Fibroblast of villous mesenchyme (primary cell): ENCODE results near the gene RGL4. TPM values are rescaled to one million over a fixed set of nuclear protein-coding genes. Genes with fewer than 3 reads are reported as not detected.
"Not testable (repeated sequence)": the region's sequence is repeated elsewhere in the genome, so short reads cannot be mapped to it uniquely, and the experiment has no call there.

Experiments used
- DNase-seq: peaks from one replicate; pipeline ENCODE4 v3.0.0-alpha.2; 2010; ENCODE audit warnings: low read depth
- H3K4me3 ChIP-seq: 2 replicates; pipeline ENCODE4 v1.5.1; 2011; ENCODE audit warnings: low read depth, mild to moderate bottlenecking, low read length
- total RNA-seq: library from RNA; depleted of rRNA; stranded (reverse); fragments of >200 nt; gene quantifications from 2 replicates; pipeline ENCODE4 v1.2.3, GENCODE V29; 2012
- TF ChIP-seq, protein P1 (sequence below): IDR thresholded peaks from 2 replicates; pipeline ENCODE4 v1.5.1; 2012; ENCODE audit warnings: low read depth, mild to moderate bottlenecking, low read length; ENCODE audit not compliant: insufficient read depth

The RGL4 gene, protein sequence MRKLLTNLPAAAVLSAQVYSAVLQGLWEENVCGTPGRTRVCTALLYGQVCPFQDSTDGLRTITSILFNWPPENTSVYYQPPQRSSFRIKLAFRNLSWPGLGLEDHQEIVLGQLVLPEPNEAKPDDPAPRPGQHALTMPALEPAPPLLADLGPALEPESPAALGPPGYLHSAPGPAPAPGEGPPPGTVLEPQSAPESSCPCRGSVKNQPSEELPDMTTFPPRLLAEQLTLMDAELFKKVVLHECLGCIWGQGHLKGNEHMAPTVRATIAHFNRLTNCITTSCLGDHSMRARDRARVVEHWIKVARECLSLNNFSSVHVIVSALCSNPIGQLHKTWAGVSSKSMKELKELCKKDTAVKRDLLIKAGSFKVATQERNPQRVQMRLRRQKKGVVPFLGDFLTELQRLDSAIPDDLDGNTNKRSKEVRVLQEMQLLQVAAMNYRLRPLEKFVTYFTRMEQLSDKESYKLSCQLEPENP
- not detected in 2 replicates for total RNA-seq

DNA sequence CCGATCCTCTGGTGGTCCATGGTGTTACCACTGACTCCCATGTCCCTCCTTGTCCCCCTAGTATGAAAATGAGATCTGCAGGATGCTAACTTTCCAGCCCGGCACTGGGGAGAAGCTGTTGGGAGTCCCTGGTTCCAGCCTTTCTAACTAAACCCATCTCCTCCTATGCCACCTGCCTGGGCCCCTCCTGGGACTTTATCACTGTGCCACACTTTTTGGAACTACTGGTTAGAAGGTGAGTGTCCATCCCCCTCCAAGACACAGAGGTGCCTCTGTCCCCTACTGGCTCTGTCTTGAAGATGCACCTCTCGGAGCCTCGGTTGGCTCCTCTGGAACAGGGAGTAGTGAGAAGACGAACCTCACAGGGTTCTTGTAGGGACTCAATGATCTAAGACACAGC is at the start of gene RGL4:
TSS of gene RGL4 (plus strand) at position 301 of the 400 bp plus-strand sequence. CDS start 1,018 bp downstream, outside the sequence.
- no peak within 1 kb of the TSS for H3K4me3 ChIP-seq
- TF ChIP-seq, protein P1, sequence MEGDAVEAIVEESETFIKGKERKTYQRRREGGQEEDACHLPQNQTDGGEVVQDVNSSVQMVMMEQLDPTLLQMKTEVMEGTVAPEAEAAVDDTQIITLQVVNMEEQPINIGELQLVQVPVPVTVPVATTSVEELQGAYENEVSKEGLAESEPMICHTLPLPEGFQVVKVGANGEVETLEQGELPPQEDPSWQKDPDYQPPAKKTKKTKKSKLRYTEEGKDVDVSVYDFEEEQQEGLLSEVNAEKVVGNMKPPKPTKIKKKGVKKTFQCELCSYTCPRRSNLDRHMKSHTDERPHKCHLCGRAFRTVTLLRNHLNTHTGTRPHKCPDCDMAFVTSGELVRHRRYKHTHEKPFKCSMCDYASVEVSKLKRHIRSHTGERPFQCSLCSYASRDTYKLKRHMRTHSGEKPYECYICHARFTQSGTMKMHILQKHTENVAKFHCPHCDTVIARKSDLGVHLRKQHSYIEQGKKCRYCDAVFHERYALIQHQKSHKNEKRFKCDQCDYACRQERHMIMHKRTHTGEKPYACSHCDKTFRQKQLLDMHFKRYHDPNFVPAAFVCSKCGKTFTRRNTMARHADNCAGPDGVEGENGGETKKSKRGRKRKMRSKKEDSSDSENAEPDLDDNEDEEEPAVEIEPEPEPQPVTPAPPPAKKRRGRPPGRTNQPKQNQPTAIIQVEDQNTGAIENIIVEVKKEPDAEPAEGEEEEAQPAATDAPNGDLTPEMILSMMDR = no peak
- no peak for DNase-seq

DNA sequence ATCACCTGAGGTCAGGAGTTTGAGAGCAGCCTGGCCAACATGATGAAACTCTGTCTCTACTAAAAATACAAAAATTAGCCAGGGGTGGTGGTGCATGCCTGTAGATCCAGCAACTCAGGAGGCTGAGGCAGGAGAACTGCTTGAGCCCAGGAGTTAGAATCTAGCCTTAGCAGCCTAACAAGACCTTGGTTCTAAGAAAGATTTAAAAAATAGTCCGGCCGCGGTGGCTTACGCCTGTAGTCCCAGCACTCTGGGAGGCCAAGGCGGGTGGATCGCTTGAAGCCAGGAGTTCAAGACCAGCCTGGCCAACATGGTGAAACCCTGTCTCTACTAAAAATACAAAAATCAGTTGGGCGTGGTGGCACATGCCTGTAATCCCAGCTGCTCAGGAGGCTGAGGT is 44.3 kb upstream of the RGL4 start:
- not testable (repeated sequence) for DNase-seq, H3K4me3 ChIP-seq

- no peak for DNase-seq
- TF ChIP-seq, protein P1 = no peak
- no peak overlapping the region for H3K4me3 ChIP-seq
Measured at GRCh38 chr22:23649071-23649501, 41.7 kb upstream of the RGL4 start.

DNA sequence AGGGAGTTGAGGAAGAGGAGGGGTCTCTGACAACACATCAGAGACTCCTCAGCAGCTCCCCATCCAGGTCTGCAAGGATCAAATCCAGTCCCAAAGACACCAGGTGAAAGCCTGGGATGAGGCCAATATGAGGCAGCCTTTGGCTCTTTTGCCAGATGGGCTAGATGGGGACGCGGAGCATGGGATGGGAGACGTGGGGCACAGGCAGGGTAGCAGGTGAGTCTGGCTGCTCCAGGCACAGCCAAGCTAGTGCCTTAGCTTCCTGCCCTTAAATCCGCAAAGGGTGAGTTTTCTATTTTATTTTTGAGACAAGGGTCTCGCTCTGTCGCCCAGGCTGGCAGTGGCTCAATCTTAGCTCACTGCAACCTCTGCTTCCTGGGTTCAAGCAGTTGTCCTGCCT is 39.1 kb upstream of the RGL4 start:
- TF ChIP-seq, protein P1 = no peak
- no peak overlapping the region for H3K4me3 ChIP-seq
- no peak for DNase-seq

DNA sequence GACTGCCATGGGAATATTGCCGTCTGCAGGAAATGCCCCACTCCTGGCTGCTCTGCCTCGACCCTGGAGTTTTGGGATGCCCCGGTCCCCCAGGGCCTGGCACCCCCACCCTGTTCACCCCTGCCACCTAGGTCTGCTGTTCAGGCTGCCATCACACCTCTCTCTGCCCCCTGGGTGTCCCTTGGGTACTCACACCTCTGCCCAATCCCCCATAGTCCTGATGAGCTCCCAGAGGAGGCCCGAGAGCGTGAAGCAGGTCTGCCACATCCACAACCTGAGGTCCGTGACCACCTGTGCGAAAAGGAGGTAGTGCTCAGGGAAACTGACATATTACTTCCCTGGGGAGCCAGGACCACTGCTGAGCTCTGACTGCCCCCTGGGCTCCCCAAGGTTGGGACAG is 38.5 kb upstream of the RGL4 start:
- TF ChIP-seq, protein P1 = no peak
- DNase-seq = no peak
- H3K4me3 ChIP-seq = no peak overlapping the region

GRCh38 chr22:23652711-23653110 is 38.1 kb upstream of the RGL4 start:
- no peak for DNase-seq
- no peak overlapping the region for H3K4me3 ChIP-seq
- TF ChIP-seq, protein P1 = no peak

DNA sequence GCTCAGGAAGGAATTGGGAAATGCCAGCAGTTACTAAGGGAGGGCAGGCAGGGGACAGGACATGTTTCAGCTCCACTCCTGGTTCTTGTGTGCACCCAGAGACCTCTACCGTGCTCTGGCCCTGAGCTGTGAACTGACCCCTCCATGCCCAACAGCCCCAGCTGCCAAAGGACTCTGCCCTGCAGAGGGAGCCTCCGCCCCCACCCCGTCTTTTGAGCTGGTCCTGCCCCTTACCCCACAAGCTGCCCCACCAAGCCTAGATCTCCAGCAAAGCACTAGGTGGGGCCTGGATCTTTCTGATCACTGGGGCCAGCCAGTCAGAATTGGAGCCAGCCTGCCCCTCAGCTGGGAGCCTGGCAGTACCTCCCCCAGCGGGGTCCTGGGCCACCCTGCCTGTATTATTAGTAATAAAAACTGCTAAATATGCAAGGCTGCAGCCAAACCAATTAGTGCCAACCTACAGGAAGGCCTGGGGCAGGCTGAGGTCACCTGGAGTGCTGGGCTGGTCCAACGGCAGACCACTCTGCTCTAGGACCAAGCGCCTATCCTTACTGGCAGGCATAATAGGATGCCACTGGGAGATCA is 34.8 kb upstream of the RGL4 start:
- TF ChIP-seq, protein P1 = no peak
- no peak overlapping the region for H3K4me3 ChIP-seq
- DNase-seq = no peak
